Cerebellar nuclear complex (tissue), 1 donor: ENCODE measurements around the gene HTRA1.

Experiments
- DNase-seq, 2 experiments: peaks; one replicate each; lab custom pipeline; 2025; lab: John Stamatoyannopoulos, UW

HTRA1 gene

GRCh38 chr10:122554131-122555036 is 93.0 kb downstream of the HTRA1 start:
- DNase-seq, result no peak

DNA sequence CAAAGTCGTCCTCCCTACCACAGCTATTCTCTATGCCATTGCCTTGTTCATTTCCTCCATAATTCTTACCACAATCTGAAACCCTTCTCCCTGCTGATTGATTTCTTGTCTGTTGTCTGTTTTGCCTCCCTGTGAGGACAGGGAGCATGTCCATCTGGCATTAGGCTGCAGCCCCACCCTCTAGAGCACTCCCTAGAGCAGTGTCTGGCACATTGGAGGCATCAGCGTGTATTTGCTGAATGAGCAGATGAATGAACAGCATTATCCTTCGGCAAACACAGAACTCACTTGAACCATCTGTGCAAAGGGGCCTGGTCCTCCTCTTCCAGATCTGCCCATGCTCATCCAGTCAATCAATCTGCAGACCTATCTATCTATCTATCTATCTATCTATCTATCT is 94.1 kb downstream of the HTRA1 start:
- no peak for DNase-seq

GRCh38 chr10:122557516-122557915 is 96.2 kb downstream of the HTRA1 start:
- no peak for DNase-seq

GRCh38 chr10:122558452-122558851 is 97.1 kb downstream of the HTRA1 start:
- no peak for DNase-seq

- DNase-seq, result no peak
Observed at GRCh38 chr10:122559228-122559627, 97.9 kb downstream of the HTRA1 start.

GRCh38 chr10:122560279-122560804 is 99.0 kb downstream of the HTRA1 start, which contains the start of gene DMBT1:
Gene DMBT1, plus strand, starts transcription at chr10:122560754. Its CDS starts 17 bp downstream, at chr10:122560771.
- DNase-seq, result no peak

GRCh38 chr10:122561212-122561611 is 99.9 kb downstream of the HTRA1 start:
- DNase-seq, result no peak

DNA sequence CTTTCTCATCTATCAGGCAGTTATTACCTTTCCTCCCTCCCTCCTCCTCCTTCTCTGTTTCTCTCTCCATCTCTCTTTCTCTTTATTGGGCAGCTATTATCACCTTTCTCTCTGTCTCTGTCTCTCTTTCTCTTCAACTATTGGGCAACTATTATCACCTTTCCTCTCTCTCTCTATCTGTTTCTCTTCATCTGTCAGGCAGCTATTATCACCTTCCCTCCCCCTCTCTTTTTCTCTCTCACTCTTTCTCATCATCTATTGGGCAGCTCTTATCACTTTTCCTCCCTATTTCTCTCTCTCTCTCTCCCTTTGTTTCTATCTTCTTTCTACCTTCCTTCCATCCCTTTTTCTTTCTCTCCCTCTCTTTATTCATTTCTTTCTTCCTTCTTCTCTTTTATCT is 100.4 kb downstream of the HTRA1 start:
- no peak for DNase-seq
